C1 segment of cervical spinal cord (tissue), 14 donors: ENCODE measurements around the gene KIRREL2.
A peak's percentile ranks its signal among the peaks of the same experiment; 100 is the strongest.
"Not testable (repeated sequence)": the region's sequence is repeated elsewhere in the genome, so short reads cannot be mapped to it uniquely, and the experiment has no call there.

Source experiments
- DNase-seq, 14 donors: peaks; one replicate each; lab custom pipeline; 2025; lab: John Stamatoyannopoulos, UW

Gene KIRREL2

GRCh38 chr19:35856546-35857149 is at the start of gene KIRREL2:
KIRREL2 (plus strand) TSS chr19:35856911; CDS start chr19:35857120, 209 bp downstream.
- DNase-seq = peak in 1 of 14 donors; percentile 14

GRCh38 chr19:35807633-35808032 is 49.1 kb upstream of the KIRREL2 start:
- DNase-seq = no peak

DNA sequence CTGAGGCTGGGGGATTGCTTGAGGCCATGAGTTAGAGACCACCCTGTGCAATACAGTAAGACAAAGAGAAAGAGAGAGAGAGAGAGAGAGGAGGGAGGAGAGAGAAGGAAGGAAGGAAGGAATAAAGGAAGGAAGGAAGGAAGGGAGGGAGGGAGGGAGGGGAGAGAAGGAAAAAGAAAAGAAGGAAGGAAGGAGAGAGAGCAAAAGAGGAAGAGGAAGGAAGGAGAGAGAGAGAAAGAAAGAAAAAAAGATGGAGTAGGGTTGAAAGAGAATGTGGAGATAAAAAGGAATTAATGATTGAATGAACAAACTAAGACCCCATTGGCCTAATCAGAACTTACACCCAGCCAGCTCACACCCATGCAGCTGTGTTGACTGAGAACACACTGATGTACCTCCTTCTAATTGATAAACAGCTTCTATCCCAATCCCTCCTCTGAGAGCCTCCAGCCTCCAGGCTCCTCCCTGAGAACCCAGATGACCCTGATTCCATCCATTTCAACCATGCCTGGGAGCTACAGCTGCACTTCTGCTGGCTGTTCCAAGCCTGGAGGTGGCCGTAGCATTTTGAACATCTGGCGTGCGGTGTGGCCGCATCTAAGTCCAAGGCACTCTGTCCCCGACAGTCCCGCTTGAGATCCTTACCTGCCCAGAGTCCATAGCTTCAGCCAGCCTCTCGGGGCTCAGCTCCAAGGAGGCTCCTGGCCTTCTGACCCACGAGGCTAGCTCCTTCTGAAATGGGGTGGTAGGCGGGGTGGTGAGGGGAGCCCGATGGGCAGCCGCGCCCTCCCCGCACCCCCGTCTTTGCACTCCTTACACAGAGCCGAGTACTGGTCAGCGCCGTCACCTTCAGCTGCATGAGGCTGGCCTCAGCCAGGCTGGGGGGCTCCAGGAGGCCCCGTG is 45.1 kb upstream of the KIRREL2 start:
- no peak for DNase-seq

- no peak for DNase-seq
Measured at GRCh38 chr19:35812220-35813042, 44.3 kb upstream of the KIRREL2 start, which contains the start of gene PRODH2. PRODH2 (minus strand) TSS chr19:35812845; CDS start chr19:35812805, 40 bp downstream.

- no peak for DNase-seq
Measured at GRCh38 chr19:35813043-35813890, 43.4 kb upstream of the KIRREL2 start.

DNA sequence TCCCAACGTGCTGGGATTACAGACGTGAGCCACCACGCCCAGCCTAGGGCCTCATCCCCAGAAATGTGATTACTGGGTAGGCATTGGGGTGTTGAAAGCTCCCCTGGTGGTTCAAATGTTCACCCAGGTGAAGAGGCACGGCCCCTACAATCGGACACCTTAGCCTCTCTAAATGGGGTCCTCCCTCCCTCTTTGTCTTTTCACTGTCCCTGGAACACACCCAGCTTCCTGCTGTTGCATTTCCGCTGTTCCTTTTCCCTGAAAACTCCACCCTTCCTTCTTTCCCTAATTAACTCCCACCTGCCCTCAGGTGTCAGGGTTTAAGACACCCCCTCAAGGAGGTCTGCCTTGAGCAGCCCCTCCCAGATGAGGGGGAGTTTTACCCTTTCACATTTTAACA is 40.4 kb upstream of the KIRREL2 start:
- no peak for DNase-seq

DNA sequence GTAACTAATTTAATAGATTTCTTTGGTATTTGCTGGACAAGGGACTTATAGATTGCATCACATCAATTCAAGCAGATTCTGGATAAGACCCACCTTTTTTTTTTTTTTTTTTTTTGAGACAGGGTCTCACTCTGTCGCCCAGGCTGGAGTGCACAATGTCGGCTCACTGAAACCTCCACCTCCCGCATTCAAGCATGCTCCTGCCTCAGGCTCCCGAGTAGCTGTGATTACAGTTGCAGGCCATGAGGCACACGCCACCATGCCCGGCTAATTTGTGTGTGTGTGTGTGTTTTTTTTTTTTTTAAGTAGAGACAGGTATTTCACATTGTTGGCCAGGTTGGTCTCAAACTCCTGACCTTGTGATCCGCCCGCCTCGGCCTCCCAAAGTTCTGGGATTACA is 39.9 kb upstream of the KIRREL2 start:
- no peak for DNase-seq

GRCh38 chr19:35818445-35818844 is 38.3 kb upstream of the KIRREL2 start:
- no peak for DNase-seq

DNA sequence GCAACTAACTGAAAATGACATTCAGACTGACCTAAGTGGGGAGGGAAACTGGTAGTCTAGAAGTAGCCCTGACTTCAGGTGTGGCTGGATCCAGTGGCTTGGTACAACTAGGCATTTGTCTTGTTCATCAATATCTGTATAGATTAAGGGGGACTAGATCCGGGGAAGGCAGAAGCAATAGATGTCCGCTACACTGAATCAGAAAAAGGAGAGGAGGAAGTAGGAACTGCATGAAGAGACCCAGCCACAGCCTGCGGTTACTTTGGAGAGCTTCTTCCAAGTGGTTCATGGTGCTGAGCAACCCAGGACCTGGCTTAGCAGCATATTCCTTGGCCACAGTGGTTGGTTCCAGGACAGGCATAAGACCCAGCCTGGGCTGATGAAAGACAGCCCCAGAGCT is 34.1 kb upstream of the KIRREL2 start:
- no peak for DNase-seq

DNA sequence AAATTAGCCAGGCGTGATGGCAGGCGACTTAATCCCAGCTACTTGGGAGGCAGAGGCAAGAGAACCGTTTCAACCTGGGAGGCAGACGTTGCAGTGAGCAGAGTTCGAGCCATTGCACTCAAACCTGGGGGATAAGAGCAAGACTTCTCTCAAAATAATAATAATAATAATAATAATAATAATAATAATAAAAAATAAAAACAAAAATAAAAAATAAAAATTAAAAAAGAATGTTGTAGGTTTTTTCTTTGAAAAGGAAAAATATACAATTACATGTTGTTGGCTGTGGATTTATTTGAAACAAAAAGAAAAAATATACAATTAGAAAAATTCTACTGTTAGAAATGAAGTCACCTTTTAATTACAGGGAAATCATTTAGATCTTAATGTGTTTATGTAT is 32.6 kb upstream of the KIRREL2 start:
- no peak for DNase-seq

- DNase-seq = peak in 4 of 14 donors; percentile 3 to 27 (median 14)
Measured at GRCh38 chr19:35828692-35829301, 27.9 kb upstream of the KIRREL2 start.

GRCh38 chr19:35830986-35831385 is 25.7 kb upstream of the KIRREL2 start:
- no peak for DNase-seq

DNA sequence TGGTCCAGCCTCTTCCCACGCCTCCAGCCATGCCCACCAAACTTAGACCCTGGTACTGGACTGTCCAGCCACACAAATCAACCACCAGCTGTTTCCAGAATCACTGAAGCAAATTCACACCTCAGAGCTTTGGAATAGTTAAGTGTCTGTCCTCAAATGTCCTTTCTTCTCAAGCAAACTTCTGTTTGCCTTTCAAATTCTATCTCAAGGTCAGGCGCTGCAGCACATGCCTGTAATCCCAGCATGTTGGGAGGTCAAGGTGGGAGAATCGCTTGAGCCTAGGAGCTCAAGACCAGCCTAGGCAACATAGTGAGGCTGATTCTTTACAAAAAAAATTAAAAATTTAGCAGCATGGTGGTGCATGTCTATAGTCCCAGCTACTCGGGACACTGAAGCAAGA is 24.7 kb upstream of the KIRREL2 start:
- no peak for DNase-seq

DNA sequence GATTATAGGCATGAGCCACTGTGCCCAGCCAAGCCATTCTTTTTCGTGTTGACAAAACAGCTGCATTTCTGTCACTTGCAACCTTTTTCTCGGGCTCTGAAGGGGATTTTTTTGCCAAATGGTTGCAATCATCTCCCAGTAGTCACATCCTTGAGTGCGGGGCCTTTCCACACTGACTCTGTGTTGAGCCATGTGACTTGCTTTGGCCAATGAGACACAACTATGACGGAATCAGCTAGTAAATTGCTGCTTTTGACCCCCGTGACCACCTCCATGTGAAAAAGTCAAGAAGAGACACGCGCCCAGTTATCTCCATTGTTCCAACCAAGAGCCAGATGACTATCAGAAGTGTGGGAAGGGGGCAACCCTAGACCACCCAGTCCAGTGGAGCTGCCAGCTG is 22.7 kb upstream of the KIRREL2 start:
- DNase-seq = no peak

- DNase-seq = not testable (repeated sequence)
Measured at GRCh38 chr19:35836096-35836495, 20.6 kb upstream of the KIRREL2 start.

GRCh38 chr19:35841961-35842595 is 14.6 kb upstream of the KIRREL2 start:
- DNase-seq = no peak

- no peak for DNase-seq
Measured at GRCh38 chr19:35842666-35843272, 13.9 kb upstream of the KIRREL2 start.

DNA sequence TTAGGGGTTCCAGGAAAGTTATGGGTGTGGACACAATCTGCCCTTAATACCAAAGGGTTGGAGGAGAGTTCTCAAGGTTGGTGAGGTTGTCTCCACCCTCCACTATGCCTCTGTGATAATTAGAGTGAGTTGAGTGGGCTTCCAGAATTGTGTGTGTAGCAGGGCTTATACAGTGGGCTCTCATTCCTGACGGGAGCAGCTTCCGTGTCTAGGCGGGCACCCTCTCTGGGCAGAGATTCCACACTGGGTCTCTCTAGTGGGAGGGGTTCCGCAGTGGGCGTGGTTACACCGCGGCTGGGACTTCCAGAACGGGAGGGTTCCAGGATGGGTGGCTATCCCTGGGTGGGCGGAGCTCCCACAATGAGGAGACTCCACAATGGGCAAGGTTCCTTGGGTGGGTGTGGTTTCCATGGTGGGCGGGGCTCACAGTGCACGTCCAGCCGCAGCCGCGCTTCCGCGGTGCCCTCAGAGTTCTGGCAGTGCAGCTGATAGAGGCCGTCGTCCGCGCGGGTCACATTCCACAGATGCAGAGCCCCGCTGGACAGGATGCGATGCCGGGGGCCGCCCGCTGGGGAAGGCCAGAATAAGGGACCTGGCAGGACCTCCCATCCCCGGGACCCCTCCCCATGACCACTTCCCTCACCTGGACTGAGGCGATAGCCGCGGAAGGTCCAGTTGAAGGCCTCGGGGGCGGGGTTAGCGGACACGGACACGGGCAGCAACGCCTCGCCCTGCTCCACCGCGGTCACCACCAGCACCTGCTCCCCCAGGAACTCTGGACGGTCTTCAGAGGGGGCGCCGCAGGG is 12.8 kb upstream of the KIRREL2 start:
- no peak for DNase-seq
